GM21786 (cell line): Measurements from ENCODE around the gene KIF7.
"Not testable (repeated sequence)": the region's sequence is repeated elsewhere in the genome, so short reads cannot be mapped to it uniquely, and the experiment has no call there.

Source experiments
- ATAC-seq: cut with Tn5 transposase; IDR thresholded peaks from one replicate; pipeline ENCODE4 v1.9.1; 2021; ENCODE audit not compliant: unreplicated experiment

The KIF7 gene

GRCh38 chr15:89621547-89621946 lies 33.7 kb downstream of the KIF7 start:
- ATAC-seq = no peak

GRCh38 chr15:89616228-89616627 lies 39.0 kb downstream of the KIF7 start:
- ATAC-seq = no peak

- no peak for ATAC-seq
Observed at GRCh38 chr15:89615135-89615534, 40.1 kb downstream of the KIF7 start.

GRCh38 chr15:89614164-89614563 lies 41.1 kb downstream of the KIF7 start:
- no peak for ATAC-seq

GRCh38 chr15:89613031-89613430 lies 42.2 kb downstream of the KIF7 start:
- ATAC-seq = no peak

- no peak for ATAC-seq
Observed at GRCh38 chr15:89611317-89611716, 44.0 kb downstream of the KIF7 start.

- no peak for ATAC-seq
Observed at GRCh38 chr15:89599021-89599420, 56.2 kb downstream of the KIF7 start.

GRCh38 chr15:89593018-89593417 lies 62.2 kb downstream of the KIF7 start:
- ATAC-seq = no peak

- no peak for ATAC-seq
Observed at GRCh38 chr15:89591834-89592233, 63.4 kb downstream of the KIF7 start.

GRCh38 chr15:89587955-89588354 lies 67.3 kb downstream of the KIF7 start:
- ATAC-seq = no peak

- ATAC-seq = no peak
Observed at GRCh38 chr15:89586651-89587050, 68.6 kb downstream of the KIF7 start.

- not testable (repeated sequence) for ATAC-seq
Observed at GRCh38 chr15:89580747-89581146, 74.5 kb downstream of the KIF7 start.

GRCh38 chr15:89578146-89578545 lies 77.1 kb downstream of the KIF7 start:
- no peak for ATAC-seq
